Ureter (tissue), 1 donor: ENCODE results near the gene BCL2. TPM values are rescaled to one million over a fixed set of nuclear protein-coding genes. Genes with fewer than 3 reads are reported as not detected.

Source experiments
- DNase-seq: peaks from one replicate; pipeline ENCODE4 v3.0.0-alpha.2; 2020; ENCODE audit warnings: low spot score
- total RNA-seq: library from RNA; stranded (reverse); gene quantifications from one replicate; pipeline ENCODE4 v1.2.4, GENCODE V29; 2023
- donor health status: DM: yes; HTN: yes; CAD: no.

Gene BCL2
- total RNA-seq, 1 donor from 2014 or later = 13.3 TPM

- no peak for DNase-seq
Measured at GRCh38 chr18:63326011-63326410, 6.4 kb upstream of the BCL2 start.

GRCh38 chr18:63325086-63325686 lies 5.6 kb upstream of the BCL2 start:
- DNase-seq = no peak

GRCh38 chr18:63322908-63323634 lies 3.5 kb upstream of the BCL2 start:
- DNase-seq = peak; percentile 78

GRCh38 chr18:63322206-63322605 lies 2.6 kb upstream of the BCL2 start:
- DNase-seq = no peak

GRCh38 chr18:63321291-63321690 lies 1.7 kb upstream of the BCL2 start:
- DNase-seq = no peak

GRCh38 chr18:63320975-63321265 lies 1.4 kb upstream of the BCL2 start:
- DNase-seq = no peak

GRCh38 chr18:63320123-63320974 lies 780 bp upstream of the BCL2 start:
- peak; percentile 86 for DNase-seq

GRCh38 chr18:63318889-63319382 lies 633 bp downstream of the BCL2 start:
- no peak for DNase-seq

GRCh38 chr18:63317982-63318888 lies 1.3 kb downstream of the BCL2 start:
- DNase-seq = peak; percentile 75

GRCh38 chr18:63317556-63317946 lies 2.0 kb downstream of the BCL2 start:
- no peak for DNase-seq

GRCh38 chr18:63316612-63317555 lies 2.7 kb downstream of the BCL2 start:
- no peak for DNase-seq

- no peak for DNase-seq
Measured at GRCh38 chr18:63315876-63316275, 3.7 kb downstream of the BCL2 start.

- no peak for DNase-seq
Measured at GRCh38 chr18:63315131-63315662, 4.4 kb downstream of the BCL2 start.

- no peak for DNase-seq
Measured at GRCh38 chr18:63314062-63314790, 5.3 kb downstream of the BCL2 start.

GRCh38 chr18:63313396-63313917 lies 6.1 kb downstream of the BCL2 start:
- DNase-seq = no peak

- DNase-seq = no peak
Measured at GRCh38 chr18:63312737-63313395, 6.7 kb downstream of the BCL2 start.

GRCh38 chr18:63312019-63312409 lies 7.6 kb downstream of the BCL2 start:
- DNase-seq = no peak

GRCh38 chr18:63311118-63312018 lies 8.2 kb downstream of the BCL2 start:
- no peak for DNase-seq
